Muscle layer of colon (tissue), 2 donors: ENCODE measurements around the gene SULT1A2.
"Not testable (repeated sequence)": the region's sequence is repeated elsewhere in the genome, so short reads cannot be mapped to it uniquely, and the experiment has no call there.

Experiments used
- H3K27ac ChIP-seq: one replicate; pipeline ENCODE4 v1.7.0; 2013; ENCODE audit warnings: low read depth, mild to moderate bottlenecking, low read length, moderate library complexity
- H3K27me3 ChIP-seq, 2 donors: one replicate each; pipeline ENCODE4 v1.7.0; 2013; ENCODE audit warnings: low read length in 2 of 2, mild to moderate bottlenecking in 2 of 2; ENCODE audit not compliant: insufficient read depth in 2 of 2, control insufficient read depth in 1 of 2
- H3K36me3 ChIP-seq: one replicate; pipeline ENCODE4 v1.7.0; 2013; ENCODE audit warnings: mild to moderate bottlenecking, low read length; ENCODE audit not compliant: insufficient read depth
- H3K4me1 ChIP-seq: one replicate; pipeline ENCODE4 v1.7.0; 2013; ENCODE audit warnings: mild to moderate bottlenecking, low read length; ENCODE audit not compliant: insufficient read depth
- H3K4me3 ChIP-seq, 2 donors: one replicate each; pipeline ENCODE4 v1.7.0; 2013; ENCODE audit warnings: low read length in 2 of 2, low read depth in 1 of 2, mild to moderate bottlenecking in 1 of 2, moderate library complexity in 1 of 2
- H3K9ac ChIP-seq: one replicate; pipeline ENCODE4 v1.7.0; 2013; ENCODE audit warnings: low read length
- H3K9me3 ChIP-seq: one replicate; pipeline ENCODE4 v1.7.0; 2013; ENCODE audit warnings: mild to moderate bottlenecking, low read length
- donor health status: abdominal sarcoma.
- donor health status: Adenocarcinoma of cecum.

SULT1A2 gene

DNA sequence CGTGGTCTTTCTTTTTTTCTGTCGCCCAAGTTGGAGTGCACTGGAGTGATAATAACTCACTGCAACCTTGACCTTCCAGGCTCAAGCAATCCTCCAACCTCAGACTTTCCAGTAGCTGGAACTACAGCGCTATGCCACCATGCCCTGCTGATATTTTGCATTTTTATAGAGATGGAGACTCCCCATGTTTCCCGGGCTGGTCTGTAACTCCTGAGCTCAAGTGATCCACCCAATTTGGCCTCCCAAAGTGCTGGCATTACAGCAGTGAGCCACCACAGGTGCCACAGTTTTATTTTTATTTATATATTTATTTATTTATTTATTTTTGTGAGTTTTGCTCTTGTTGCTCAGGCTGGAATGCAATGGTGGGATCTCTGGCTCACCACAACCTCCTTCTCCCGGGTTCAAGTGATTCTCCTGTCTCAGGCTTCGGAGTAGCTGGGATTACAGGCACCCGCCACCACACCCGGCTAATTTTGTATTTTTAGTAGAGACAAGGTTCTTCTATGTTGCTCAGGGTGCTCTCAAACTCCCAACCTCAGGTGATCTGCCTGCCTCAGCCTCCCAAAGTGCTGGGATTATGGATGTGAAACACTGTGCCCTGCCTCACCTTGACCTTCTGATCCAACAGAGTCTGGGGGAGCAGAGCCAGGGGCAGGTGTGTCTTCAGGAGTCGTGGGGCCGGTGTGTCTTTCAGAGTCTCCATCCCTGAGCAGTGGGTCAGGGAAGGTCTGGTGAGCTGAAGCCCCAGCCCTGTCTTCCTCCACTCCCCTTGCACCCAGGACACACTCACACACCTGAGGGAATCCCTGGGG is 11.0 kb upstream of the SULT1A2 start:
- H3K4me1 ChIP-seq, H3K27me3 ChIP-seq, H3K27ac ChIP-seq, H3K9me3 ChIP-seq, H3K9ac ChIP-seq, H3K4me3 ChIP-seq, H3K36me3 ChIP-seq: not testable (repeated sequence)

DNA sequence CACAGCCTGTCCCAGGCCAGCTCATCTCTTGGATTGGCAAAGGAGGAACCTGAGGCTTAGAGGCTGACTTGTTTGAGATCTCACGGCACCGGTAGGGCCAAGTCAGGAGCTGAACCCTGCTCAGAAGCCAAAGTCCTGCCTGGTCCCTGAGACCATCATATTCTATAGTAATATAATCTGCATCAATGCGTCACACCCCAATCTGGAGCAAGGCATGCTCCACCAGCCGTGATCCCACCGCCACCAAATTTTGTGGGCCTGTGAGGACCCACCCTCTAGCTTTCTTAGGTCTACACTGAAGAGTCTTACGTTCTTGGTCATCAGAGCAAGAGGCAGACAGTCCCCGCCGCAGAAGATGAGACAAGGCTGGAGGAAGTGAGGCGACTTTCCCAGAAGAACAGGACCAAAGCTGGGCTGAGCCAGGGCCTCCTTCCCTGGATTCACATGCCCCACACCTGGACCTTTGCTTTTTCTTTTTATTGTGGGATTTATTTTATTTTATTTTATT is 10.3 kb upstream of the SULT1A2 start:
- no peaks in the 10 kb centered on the region for H3K4me1 ChIP-seq
- H3K4me3 ChIP-seq, result no peak overlapping the region
- H3K27me3 ChIP-seq, result no peaks in the 10 kb centered on the region
- no peak overlapping the region for H3K27ac ChIP-seq
- H3K9me3 ChIP-seq, result no peaks in the 10 kb centered on the region
- H3K36me3 ChIP-seq, result no peaks in the 10 kb centered on the region
- H3K9ac ChIP-seq, result no peak overlapping the region

DNA sequence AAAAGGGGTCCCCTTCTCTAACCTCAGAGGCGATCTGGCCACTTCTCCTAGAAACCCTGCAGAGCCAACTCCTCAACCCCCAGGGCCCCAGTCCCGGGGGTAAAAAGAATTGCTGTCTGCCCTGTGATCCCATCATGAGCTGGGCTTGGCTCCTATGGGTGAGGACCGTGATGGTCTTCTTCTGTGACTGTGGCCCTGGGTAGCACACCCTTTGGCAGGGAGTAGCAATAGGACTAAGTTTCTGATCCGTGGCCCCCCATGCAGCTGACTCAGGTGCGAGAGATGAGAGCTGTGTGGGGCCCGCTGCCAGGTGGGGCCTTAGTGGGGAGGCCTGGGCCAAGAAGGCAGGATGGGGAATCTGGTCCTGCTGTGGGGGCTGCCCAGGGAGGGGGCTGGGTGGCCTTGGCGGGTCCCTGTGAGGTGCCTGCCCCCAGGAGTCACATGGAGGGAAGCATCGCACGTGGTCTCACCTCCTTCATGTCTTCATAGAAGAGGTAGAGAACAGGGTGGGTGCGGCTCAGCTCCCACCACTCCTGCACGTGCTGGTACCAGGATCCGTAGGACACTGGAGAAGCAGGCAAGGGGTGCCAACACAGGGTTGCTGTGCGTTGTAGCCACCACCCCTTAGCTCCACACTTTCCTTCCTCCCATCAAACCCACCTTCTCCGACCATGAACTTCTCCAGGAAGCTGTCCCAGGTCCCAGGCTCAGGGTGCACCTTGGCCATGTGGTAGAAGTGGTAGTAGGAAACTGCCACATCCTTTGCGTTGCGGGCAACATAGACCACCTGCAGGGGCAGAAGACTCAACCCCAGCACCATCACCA is 9.7 kb upstream of the SULT1A2 start:
- H3K27ac ChIP-seq, result no peak overlapping the region
- H3K36me3 ChIP-seq, result no peaks in the 10 kb centered on the region
- no peaks in the 10 kb centered on the region for H3K4me1 ChIP-seq
- H3K9me3 ChIP-seq, result no peaks in the 10 kb centered on the region
- no peak overlapping the region for H3K4me3 ChIP-seq
- no peaks in the 10 kb centered on the region for H3K27me3 ChIP-seq
- no peak overlapping the region for H3K9ac ChIP-seq

DNA sequence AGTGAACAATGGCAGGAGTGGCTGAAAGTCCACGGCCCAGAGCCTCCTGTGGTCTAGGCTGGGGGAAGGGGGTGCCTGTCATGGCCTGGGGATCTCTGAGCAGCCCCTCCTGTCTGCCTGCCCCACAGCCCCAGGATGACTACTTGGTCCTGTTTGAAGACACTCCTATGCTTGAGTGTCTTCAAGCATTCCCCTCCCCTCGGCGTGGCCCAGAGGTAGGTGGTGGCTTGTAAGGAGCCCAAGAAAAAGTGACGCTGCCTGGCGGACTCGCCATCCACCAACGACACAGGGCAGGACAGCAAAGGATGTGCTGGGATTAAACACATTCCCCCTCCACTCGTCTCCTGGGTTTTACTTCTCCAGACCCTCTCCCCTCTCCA is 7.3 kb upstream of the SULT1A2 start:
- H3K9ac ChIP-seq, result no peak overlapping the region
- no peak overlapping the region for H3K4me3 ChIP-seq
- no peaks in the 10 kb centered on the region for H3K27me3 ChIP-seq
- H3K9me3 ChIP-seq, result no peaks in the 10 kb centered on the region
- H3K4me1 ChIP-seq, result no peaks in the 10 kb centered on the region
- H3K27ac ChIP-seq, result no peak overlapping the region
- H3K36me3 ChIP-seq, result no peaks in the 10 kb centered on the region

DNA sequence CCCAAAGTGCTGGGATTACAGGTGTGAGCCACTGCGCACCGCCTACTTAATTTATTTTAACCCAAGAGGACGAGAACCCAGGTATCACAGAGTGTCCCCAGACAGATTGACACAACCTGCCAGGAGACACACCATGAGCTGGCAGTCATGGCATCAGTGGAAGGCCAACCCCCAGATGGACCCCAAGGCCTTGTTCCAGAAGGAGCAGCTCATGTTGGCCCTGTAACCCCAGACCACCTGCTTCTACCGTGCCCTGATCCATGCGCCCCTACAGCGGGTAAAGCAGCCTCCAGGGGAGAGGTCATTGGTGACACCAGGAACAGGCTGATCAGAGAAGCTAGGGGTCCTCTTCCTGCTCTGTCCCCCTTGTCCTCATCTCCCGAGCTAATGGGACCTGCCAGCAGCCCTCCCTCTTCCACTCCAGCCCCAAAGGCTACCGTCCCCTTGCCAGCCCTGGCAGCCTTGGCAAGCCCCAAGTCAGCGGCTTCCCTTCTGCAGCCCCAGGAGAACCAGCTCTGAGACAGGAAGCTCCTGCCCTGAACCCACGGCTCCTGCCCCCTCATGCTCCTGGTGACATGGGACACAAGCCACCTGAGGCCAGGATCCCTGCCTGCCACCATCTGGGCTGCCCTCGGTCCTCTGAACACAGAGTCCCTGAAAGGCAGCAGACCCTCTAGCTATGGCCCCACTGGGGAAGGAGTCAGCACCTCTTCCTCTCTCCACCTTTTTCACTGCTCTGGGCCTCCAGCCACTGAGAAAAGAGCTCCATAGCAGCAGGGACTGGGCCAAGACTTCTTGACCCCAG is 6.7 kb upstream of the SULT1A2 start:
- no peak overlapping the region for H3K9ac ChIP-seq
- no peaks in the 10 kb centered on the region for H3K27me3 ChIP-seq
- H3K36me3 ChIP-seq, result no peaks in the 10 kb centered on the region
- no peaks in the 10 kb centered on the region for H3K4me1 ChIP-seq
- no peaks in the 10 kb centered on the region for H3K9me3 ChIP-seq
- H3K27ac ChIP-seq, result no peak overlapping the region
- no peak overlapping the region for H3K4me3 ChIP-seq

DNA sequence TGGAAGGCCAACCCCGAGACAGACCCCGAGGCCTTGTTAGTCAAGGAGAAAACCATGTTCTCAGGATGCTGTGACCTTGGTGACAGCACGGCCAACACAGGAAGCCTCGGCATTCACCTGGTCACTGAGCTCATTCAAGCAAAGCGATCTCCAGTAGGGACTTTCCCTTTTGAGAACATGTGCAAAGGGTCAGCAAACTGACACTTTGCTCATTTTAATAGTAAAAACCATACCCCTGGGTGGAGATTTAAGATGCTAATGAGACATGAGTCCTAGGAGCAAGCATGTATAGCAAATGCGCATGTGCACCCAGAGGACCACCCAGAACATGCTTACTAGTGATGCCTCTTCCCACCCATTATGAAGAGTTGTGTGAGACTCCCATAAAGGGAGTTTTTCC is 5.7 kb upstream of the SULT1A2 start:
- H3K36me3 ChIP-seq, result no peaks in the 10 kb centered on the region
- H3K4me3 ChIP-seq, result no peak overlapping the region
- H3K9ac ChIP-seq, result no peak overlapping the region
- no peaks in the 10 kb centered on the region for H3K27me3 ChIP-seq
- no peak overlapping the region for H3K27ac ChIP-seq
- no peaks in the 10 kb centered on the region for H3K9me3 ChIP-seq
- H3K4me1 ChIP-seq, result no peaks in the 10 kb centered on the region

DNA sequence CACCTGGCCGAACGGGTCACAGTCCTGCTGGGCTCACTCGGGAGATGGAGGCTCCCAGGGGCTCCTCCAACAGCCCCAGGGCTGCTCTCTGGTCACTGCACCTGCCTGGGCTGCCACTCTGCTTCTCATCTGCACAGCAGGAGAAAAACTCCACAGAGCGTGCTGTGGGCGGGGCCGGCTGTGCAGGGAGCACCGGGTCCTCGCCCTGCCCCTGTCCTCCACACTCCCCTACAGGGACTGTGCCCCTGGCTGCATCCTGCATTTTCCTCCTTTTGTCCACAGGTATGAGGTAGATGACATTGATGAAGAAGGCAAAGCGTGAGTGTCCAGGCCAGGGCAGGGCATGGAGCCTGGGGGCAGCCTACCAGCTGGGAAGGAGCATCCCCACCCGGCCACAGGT is 5.2 kb upstream of the SULT1A2 start:
- H3K9me3 ChIP-seq, H3K27me3 ChIP-seq, H3K27ac ChIP-seq, H3K36me3 ChIP-seq, H3K9ac ChIP-seq, H3K4me1 ChIP-seq, H3K4me3 ChIP-seq: not testable (repeated sequence)

DNA sequence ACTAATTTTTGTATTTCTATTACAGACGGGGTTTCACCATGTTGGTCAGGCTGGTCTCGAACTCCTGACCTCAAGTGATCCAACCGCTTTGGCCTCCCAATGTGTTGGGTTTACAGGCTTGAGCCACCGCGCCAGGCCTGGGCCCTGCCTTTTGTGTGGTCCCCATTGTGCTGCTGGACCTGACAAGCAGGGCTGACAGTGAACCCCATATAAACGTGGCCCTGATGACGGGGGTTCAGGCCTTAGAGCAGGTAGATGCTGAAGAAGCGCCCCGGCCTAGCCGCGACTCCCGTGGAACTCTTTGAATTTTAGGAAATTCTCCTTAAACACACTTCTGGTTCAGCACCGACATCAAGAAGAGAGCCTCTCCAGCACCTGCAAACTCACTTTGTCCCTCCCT is 4.7 kb upstream of the SULT1A2 start:
- not testable (repeated sequence) for H3K9me3 ChIP-seq, H3K4me3 ChIP-seq, H3K9ac ChIP-seq, H3K27ac ChIP-seq, H3K27me3 ChIP-seq, H3K36me3 ChIP-seq, H3K4me1 ChIP-seq

DNA sequence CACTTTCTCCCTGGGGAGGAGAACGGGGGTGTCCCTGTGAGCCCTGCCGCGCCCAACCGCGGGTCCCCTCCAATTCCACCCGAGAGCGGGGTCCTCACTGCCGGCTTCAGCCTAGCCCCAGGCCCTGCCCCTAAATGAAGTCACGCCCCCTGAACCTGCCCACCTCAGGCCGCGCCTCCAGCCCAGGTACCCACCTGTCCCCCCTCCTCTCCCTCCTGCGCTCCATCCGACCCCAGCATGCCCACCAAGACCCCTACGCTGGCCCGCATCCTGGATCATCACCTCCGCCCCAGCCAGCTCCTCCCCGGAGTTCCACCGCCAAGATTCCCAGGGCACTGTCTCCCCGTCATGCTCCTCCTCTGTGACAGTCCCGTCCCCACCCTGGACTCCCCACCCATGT is 4.1 kb upstream of the SULT1A2 start:
- H3K27me3 ChIP-seq, H3K9ac ChIP-seq, H3K4me3 ChIP-seq, H3K27ac ChIP-seq, H3K4me1 ChIP-seq, H3K9me3 ChIP-seq, H3K36me3 ChIP-seq: not testable (repeated sequence)

DNA sequence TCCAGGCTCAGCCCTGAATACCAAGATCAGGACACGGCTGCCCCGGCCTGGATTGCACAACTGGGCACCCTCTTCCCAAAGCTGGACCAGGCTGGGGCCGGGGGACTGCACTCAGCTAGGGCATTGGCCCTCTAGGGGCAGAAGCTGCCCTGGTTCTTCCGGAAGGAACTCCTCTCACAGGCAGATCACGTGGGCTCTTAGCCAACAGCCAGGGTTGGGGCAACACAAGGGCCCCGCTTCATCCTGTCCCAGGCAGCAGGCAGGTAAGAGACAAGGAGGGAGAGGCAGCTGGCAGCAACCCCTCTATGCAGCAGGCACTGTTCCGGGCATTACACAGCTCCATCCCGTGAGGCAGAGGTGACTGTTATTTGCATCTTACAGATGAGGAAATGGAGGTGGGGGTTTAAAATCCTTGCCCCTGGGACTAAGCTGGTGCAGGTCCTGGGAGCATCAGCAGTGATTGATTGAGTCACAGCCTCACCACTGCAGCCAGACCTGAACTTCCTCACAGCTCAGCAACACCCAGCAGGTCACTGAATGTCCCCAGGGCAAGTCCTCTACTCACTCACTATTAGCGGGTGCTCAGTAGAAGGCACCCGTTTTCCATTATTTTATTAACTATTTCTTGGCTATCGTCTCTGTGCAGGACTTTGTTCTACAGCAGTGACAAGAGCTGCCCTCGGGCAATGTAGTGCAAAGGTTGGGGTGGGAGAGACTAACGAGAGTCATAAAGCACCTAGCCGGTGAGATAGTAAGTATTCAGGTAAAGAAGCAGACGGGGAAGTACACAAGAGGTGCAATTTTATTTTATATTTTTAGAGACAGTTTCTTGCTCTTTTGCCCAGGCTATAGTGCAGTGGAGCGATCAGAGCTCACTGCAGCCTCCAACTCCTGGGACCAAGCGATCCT is 2.8 kb upstream of the SULT1A2 start:
- H3K4me3 ChIP-seq, H3K36me3 ChIP-seq, H3K27ac ChIP-seq, H3K9ac ChIP-seq, H3K27me3 ChIP-seq, H3K9me3 ChIP-seq, H3K4me1 ChIP-seq: not testable (repeated sequence)
